GM19438 (cell line): ENCODE measurements around the gene ARFGAP2.
"Not testable (repeated sequence)": the region's sequence is repeated elsewhere in the genome, so short reads cannot be mapped to it uniquely, and the experiment has no call there.

Source experiments
- ATAC-seq: cut with Tn5 transposase; IDR thresholded peaks from one replicate; pipeline ENCODE4 v1.9.1; 2021; ENCODE audit warnings: low read depth; ENCODE audit not compliant: unreplicated experiment

Gene ARFGAP2

GRCh38 chr11:47118958-47119688 lies 57.6 kb downstream of the ARFGAP2 start:
- not testable (repeated sequence) for ATAC-seq
